ENCODE results near the gene ITGB5.

Gene ITGB5

GRCh38 chr3:124887177-124887931 lies at the start of gene ITGB5:
Gene ITGB5, minus strand, starts transcription at chr3:124887365. Its CDS starts 365 bp downstream, at chr3:124887000.
- in situ Hi-C loops (cut with MboI; ENCODE audit: low pct_unique_long_range_greater_than_20kb, low sequenced_read_pairs, unreplicated experiment) = no loop called here
- DNase-seq (ENCODE audit: low spot score) = peak; percentile 72
- no peak for TF ChIP-seq CTCF (IDR thresholded peaks at IDR 0.05; ENCODE audit: extremely low read depth, insufficient read depth, missing control alignments)

- no peak for TF ChIP-seq CTCF (IDR thresholded peaks at IDR 0.05; ENCODE audit: extremely low read depth, insufficient read depth, missing control alignments)
- in situ Hi-C loops (cut with MboI; ENCODE audit: low pct_unique_long_range_greater_than_20kb, low sequenced_read_pairs, unreplicated experiment) = loop anchor here (25.0 kb wide), 1 partner anchor 501 kb away; no protein-coding TSS in a partner anchor
- no peak for DNase-seq (ENCODE audit: low spot score)
Measured at GRCh38 chr3:124935794-124936542, 48.8 kb upstream of the ITGB5 start.

GRCh38 chr3:124935264-124935663 lies 48.1 kb upstream of the ITGB5 start:
- peak; percentile 23 for DNase-seq (ENCODE audit: low spot score)

GRCh38 chr3:124934577-124934976 lies 47.4 kb upstream of the ITGB5 start, which contains the start of gene MUC13:
Gene MUC13, minus strand, starts transcription at chr3:124934751. Its CDS starts 39 bp downstream, at chr3:124934712.
- no peak for DNase-seq (ENCODE audit: low spot score)
- TF ChIP-seq CTCF (IDR thresholded peaks at IDR 0.05; ENCODE audit: extremely low read depth, insufficient read depth, missing control alignments) = no peak
- in situ Hi-C loops (cut with MboI; ENCODE audit: low pct_unique_long_range_greater_than_20kb, low sequenced_read_pairs, unreplicated experiment) = loop anchor here (25.0 kb wide), 1 partner anchor 503 kb away; no protein-coding TSS in a partner anchor

More at GRCh38 chr3:124935264-124935663, 48.1 kb upstream of the ITGB5 start:
- in situ Hi-C loops (cut with MboI; ENCODE audit: low pct_unique_long_range_greater_than_20kb, low sequenced_read_pairs, unreplicated experiment) = loop anchor here (25.0 kb wide), 1 partner anchor 502 kb away; no protein-coding TSS in a partner anchor
- TF ChIP-seq CTCF (IDR thresholded peaks at IDR 0.05; ENCODE audit: extremely low read depth, insufficient read depth, missing control alignments) = no peak

- peak; percentile 41 for DNase-seq (ENCODE audit: low spot score)
- TF ChIP-seq CTCF (IDR thresholded peaks at IDR 0.05; ENCODE audit: extremely low read depth, insufficient read depth, missing control alignments) = peak; percentile 74
- in situ Hi-C loops (cut with MboI; ENCODE audit: low pct_unique_long_range_greater_than_20kb, low sequenced_read_pairs, unreplicated experiment) = loop anchor here (25.0 kb wide), 1 partner anchor 509 kb away; no protein-coding TSS in a partner anchor
Measured at GRCh38 chr3:124928333-124929202, 41.4 kb upstream of the ITGB5 start.
